Fibroblast of peridontal ligament (primary cell): ENCODE measurements around the gene CTSZ.
"Not testable (repeated sequence)": the region's sequence is repeated elsewhere in the genome, so short reads cannot be mapped to it uniquely, and the experiment has no call there.

ENCODE experiments used
- DNase-seq: peaks from one replicate; pipeline ENCODE4 v3.0.0-alpha.2; 2010; ENCODE audit errors: extremely low read depth

Gene CTSZ

GRCh38 chr20:58980711-58981627, 26.1 kb downstream of the CTSZ start, which contains the start of gene NELFCD:
Gene NELFCD (plus strand): TSS chr20:58981256. CDS start chr20:58981310, 54 bp downstream.
- DNase-seq = peak; percentile 65

- no peak for DNase-seq
Observed at GRCh38 chr20:58978351-58979190, 28.5 kb downstream of the CTSZ start.

DNA sequence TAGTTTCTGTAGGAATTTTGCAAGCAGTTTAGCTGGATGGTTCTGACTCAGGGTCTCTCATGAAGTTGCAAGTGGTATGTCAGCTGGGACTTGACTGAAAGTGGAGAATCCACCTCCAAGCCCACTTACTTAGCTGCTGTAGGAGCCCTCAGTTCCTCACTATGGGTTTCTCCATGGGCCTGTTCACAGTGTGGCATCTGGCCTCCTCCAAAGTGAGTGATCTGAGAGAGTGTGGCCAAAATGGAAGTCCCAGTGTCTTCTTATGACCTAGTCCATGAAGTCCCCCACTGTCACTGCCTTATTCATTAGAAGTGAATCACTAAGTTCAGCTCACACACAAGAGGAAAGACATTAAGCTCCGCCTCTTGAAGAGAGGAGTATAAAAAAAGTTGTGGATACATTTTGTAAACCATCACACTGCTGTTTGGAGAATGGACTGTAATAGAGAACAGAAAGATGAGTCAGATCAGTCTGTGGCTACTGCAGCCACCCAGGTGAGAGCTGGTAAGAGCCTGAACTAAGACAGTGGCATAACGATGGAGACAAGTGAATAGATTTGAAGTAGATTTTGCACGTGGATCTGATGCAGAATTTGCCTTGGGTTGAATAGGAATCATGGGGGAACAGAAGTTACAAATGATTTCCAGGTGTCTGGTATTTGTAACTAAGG, 30.9 kb downstream of the CTSZ start:
- no peak for DNase-seq

DNA sequence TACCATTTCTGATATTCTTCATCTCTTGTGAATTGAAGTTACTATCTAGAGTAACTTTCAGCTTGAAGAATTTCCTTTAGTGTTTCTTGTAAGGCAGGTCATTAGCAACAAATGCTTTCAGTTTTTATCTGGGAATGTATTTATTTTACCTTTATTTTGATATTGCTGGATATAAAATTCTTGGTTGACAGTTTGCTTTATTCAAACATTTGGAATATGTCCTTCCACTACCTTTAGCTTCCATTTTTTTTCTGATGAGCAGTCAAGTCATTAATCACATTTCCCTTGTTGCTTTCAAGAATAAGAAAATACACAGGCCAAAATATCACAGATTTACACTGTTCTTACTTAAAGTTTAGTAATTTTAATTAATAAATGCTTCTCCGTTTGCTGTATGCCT, 31.7 kb downstream of the CTSZ start:
- no peak for DNase-seq

- DNase-seq = no peak
Observed at GRCh38 chr20:58973866-58974265, 33.2 kb downstream of the CTSZ start.

DNA sequence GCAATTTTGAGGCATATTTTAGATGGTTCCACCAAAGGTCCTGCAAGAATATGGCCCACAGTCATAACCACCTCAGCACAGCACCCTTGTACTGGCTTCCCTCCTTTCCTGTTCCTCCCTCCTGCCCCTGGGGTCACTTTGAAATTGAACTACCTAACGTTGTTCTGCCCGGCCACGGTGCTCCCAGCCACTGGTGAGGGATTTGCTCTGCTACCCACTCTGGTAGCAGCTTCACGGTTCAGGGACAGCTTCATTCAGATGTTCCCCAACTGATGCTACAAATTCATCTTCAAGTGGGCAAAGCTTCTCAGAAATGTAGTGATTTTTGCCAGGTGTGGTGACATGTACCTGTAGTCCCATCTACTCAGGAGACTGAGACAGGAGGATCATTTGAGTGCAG, 33.9 kb downstream of the CTSZ start:
- DNase-seq = no peak

DNA sequence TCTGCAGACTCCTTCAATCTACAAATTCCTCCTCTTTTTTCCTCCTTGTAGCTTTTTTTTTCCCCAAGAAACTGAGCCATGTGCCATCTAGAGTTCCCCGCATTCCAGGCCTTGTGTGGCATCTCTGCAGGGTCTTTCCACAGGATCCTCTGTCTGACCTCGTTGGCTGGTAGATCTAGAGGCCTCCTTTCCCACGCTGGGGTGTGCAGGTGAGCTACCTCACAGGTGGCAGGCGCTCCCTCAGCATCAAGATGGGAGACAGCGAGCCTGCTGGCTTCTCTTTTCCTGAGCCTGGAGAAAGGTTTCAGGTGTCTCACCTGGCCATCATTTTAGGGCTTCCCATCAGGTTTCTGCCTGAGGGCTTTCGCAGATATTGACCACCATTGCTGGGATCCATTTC, 35.6 kb downstream of the CTSZ start:
- DNase-seq = no peak

GRCh38 chr20:58970146-58970545, 36.9 kb downstream of the CTSZ start:
- DNase-seq = no peak

GRCh38 chr20:58969439-58969838, 37.6 kb downstream of the CTSZ start:
- no peak for DNase-seq

GRCh38 chr20:58967652-58968429, 39.2 kb downstream of the CTSZ start:
- no peak for DNase-seq

DNA sequence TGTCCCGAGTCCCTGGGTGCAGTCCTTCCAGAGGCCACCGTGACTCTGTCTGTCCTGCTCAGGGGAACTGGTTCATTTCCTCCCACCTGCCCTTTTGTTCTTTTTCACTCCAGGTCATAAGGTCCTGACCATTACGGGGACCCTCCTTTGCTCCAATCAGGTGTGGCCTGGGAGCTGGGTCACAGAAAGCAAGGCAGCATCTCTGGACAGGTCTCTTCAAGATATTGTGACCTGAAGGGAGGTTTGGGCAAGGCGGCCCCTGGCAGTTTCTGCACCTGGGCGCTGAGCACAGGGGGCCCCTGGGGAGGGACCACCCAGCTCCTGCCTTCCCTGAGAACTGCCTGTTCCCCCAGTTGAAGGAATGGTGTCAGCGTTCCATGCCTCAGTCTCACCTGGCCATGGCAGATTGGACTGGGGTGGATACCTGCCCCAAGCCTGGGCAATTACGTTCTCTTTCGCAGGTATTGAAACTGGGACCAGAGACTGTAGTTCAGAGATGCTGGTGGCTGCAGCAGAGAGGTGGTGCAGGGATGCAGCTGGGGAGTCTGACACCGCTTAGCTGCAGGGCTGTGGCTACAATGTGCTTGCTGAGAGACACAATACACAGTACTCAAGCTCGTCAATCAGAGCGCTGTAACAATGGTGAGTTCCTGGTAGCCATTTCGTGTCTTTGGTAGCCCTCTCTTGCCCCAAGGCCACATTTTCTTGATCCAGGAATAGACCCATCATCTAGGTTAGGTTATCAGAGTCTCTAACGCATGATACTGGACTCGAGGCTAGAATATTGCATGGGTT, 41.6 kb downstream of the CTSZ start:
- DNase-seq = no peak

DNA sequence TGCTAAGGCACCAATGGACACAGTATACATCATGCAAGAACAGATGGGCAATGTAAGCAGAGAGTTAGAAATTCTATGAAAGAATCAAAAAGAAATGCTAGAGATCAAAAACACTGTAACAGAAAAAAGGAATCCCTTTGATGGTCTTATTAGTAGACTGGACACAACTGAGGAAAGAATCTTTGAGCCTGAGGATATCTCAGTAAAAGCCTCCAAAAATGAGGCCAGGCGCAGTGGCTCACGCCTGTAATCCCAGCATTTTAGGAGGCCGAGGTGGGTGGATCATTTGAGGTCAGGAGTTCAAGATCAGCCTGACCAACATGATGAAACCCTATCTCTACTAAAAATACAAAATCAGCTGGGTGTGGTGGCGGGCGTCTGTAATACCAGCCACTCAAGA, 43.1 kb downstream of the CTSZ start:
- not testable (repeated sequence) for DNase-seq

GRCh38 chr20:58963060-58963584, 43.9 kb downstream of the CTSZ start:
- no peak for DNase-seq

DNA sequence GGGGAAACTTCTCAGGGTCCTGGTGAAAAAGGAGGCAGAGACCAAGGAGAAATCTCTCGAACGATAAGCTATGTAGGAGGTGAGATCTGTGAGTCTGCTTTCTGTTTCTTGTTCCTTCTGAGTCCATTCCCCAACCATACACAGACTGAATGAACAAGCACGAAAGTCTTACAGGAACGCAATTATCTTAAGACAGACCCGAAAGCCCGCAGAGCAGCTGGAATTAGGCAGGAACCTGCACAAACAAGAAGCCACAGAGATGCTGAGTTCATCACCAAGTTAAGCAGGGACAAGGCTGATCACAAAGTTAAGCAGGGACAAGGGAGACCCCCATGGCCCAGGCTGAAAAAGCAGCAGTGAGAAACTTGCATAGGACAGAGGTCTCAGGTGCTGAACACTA, 47.4 kb downstream of the CTSZ start:
- DNase-seq = peak; percentile 10

DNA sequence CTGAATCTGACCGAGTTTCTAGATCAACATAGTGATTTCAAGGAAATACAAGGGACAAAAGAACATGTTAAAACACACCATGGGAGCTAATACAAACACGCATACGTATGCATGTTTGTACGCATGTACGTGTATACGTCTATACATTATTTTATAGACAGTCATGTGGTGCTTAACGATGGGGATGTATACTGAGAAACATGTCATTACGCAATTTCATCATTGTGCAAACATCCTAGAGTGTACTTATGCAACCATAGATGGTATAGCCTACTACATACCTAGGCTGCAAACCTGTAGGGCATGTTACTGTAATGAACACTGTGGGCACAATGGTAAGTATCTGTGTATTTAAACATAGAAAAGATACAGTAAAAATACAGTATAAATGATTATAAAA, 51.0 kb downstream of the CTSZ start:
- DNase-seq = no peak

DNA sequence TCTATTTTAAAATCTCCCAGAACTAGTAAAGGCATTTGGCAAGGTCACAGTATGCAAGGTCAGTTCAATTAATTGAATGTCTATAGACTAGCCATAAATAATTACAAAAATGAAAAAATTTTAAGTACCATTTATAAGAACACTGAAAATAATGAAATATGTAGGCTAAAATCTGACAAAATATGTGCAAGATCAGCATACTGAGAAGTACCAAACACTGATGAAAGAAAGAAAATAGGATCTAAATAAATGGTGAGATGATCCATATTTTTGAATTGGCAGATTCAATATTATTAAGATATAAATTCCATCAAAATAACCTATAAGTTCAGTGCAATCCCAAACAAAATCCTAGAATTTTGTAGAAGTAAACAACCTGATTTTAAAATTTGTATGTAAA, 54.0 kb downstream of the CTSZ start:
- DNase-seq = no peak

DNA sequence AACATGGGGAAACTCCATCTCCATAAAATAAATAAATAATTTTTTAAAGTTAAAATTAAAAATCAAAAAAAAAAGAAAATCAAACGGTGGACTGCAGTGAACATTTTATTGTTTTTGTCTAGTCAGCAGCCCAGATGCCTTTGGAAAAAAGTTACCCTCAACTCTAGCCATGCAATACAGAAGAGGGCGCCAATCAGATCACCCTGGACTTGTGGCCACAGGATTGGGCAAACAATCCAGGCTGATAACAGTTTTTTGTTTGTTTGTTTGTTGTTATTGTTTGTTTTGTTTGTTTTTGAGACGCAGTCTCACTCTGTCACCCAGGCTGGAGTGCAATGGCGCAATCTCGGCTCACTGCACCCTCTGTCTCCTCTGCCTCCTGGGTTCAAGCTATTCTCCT, 56.5 kb downstream of the CTSZ start:
- no peak for DNase-seq

GRCh38 chr20:58947797-58948388, 59.2 kb downstream of the CTSZ start:
- not testable (repeated sequence) for DNase-seq

GRCh38 chr20:58945965-58946631, 61.0 kb downstream of the CTSZ start:
- DNase-seq = no peak
